Keratinocyte (primary cell): ENCODE results near the gene EFCAB12.

ENCODE experiments used
- EZH2 ChIP-seq: IDR thresholded peaks from one replicate; pipeline ENCODE4 v1.6.1; 2012; ENCODE audit warnings: inconsistent platforms, mild to moderate bottlenecking, low read length, moderate library complexity
- TF ChIP-seq, protein P1 (sequence below), 3 experiments: IDR thresholded peaks in 1 of 3; conservative IDR thresholded peaks in 1 of 3; optimal IDR thresholded peaks in 1 of 3; 2 replicates in 2 of 3; 3 replicates in 1 of 3; pipeline versions ENCODE3 to v1.5.1; 2011; ENCODE audit warnings: low read length in 3 of 3, mild to moderate bottlenecking in 3 of 3, moderate library complexity in 2 of 3, control low read depth in 1 of 3, inconsistent platforms in 1 of 3; ENCODE audit not compliant: insufficient read depth in 2 of 3; ENCODE audit errors: extremely low read depth in 1 of 3

DNA sequence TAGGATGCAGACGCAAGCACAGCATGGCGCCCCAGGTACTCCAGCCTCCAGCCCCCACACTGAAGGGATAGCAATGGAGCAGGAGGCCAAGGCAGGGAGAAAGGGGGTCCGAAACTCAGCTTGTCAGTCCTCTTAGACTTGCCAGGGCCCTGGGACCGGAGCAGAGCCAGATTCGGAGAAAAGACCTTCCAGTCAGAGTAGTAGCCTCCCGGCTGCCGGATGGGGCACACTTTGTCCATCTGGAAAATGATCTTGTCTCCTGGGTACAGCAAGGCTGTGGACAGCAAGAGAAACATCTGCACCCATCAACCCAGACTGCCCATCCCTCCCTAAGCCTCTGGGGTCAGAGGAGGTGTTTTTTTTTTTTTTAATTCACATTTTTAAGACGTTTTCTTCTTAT is 24.3 kb downstream of the EFCAB12 start:
- TF ChIP-seq, protein P1, sequence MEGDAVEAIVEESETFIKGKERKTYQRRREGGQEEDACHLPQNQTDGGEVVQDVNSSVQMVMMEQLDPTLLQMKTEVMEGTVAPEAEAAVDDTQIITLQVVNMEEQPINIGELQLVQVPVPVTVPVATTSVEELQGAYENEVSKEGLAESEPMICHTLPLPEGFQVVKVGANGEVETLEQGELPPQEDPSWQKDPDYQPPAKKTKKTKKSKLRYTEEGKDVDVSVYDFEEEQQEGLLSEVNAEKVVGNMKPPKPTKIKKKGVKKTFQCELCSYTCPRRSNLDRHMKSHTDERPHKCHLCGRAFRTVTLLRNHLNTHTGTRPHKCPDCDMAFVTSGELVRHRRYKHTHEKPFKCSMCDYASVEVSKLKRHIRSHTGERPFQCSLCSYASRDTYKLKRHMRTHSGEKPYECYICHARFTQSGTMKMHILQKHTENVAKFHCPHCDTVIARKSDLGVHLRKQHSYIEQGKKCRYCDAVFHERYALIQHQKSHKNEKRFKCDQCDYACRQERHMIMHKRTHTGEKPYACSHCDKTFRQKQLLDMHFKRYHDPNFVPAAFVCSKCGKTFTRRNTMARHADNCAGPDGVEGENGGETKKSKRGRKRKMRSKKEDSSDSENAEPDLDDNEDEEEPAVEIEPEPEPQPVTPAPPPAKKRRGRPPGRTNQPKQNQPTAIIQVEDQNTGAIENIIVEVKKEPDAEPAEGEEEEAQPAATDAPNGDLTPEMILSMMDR (optimal IDR thresholded peaks at IDR 0.05 in 1 of 3, IDR thresholded peaks at IDR 0.05 in 1 of 3, conservative IDR thresholded peaks at IDR 0.05 in 1 of 3; ENCODE audit: extremely low read depth in 1 of 3, insufficient read depth in 2 of 3, low read length in 3 of 3) = no peak
- no peak for TF ChIP-seq EZH2
